Measurements from ENCODE around the gene DDX56.

DNA sequence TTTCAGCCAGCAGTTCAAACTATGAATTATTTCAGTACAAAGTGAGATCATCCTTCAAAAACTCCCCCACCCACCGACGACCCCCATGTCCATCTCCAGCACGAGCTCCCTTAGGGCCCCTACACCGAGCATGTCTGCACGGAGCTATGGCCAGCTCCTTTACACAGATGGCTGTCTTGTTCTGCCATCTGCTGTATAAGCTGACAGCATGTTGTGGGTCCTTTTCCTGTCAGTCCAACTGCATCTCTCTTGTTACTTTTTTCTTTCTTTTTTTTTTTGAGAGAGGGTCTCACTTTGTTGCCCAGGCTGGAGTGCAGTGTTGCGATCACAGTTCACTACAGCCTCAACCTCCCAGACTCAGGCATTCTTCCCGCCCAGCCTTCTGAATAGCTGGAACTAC lies 54.2 kb downstream of the DDX56 start:
- no peak for TF ChIP-seq CTCF (IDR thresholded peaks at IDR 0.05)
- TF ChIP-seq POLR2AphosphoS5 (IDR thresholded peaks at IDR 0.05), result no peak
- TF ChIP-seq POLR2A (IDR thresholded peaks at IDR 0.05), result no peak

Data from prostate gland (tissue), 2 donors.